ENCODE measurements around the gene NIT1. TPM values are rescaled to one million over a fixed set of nuclear protein-coding genes. Genes with fewer than 3 reads are reported as not detected.

Gene NIT1
- total RNA-seq, 1 donor from 2014 or later = 48.6 TPM

- Mint-ChIP-seq H3K27ac (ENCODE audit: unreplicated experiment) (peak overlapping the region; percentile 60), H3K9me3 (no peaks in the 10 kb centered on the region), H3K4me1 (peaks cover 27% of the 10 kb centered on the region), H3K27me3 (ENCODE audit: low read depth) (no peaks in the 10 kb centered on the region), H3K4me3 (no peak overlapping the region), H3K36me3 (ENCODE audit: low read depth) (no peaks in the 10 kb centered on the region)
- no peak for TF ChIP-seq CTCF (conservative IDR thresholded peaks at IDR 0.05)
- DNase-seq (ENCODE audit: low read depth, low spot score) = no peak
These were observed 34.7 kb upstream of the NIT1 start for GRCh38 chr1:161082996-161083747.

GRCh38 chr1:161083748-161084596, 33.9 kb upstream of the NIT1 start:
- H3K4me1 Mint-ChIP-seq = peaks cover 25% of the 10 kb centered on the region
- H3K36me3 Mint-ChIP-seq (ENCODE audit: low read depth) = no peaks in the 10 kb centered on the region
- DNase-seq (ENCODE audit: low read depth, low spot score) = no peak
- H3K9me3 Mint-ChIP-seq = no peaks in the 10 kb centered on the region
- no peak overlapping the region for H3K27ac Mint-ChIP-seq (ENCODE audit: unreplicated experiment)
- no peak overlapping the region for H3K4me3 Mint-ChIP-seq
- no peaks in the 10 kb centered on the region for H3K27me3 Mint-ChIP-seq (ENCODE audit: low read depth)
- TF ChIP-seq CTCF (conservative IDR thresholded peaks at IDR 0.05) = no peak

- H3K4me1 Mint-ChIP-seq = peaks cover 22% of the 10 kb centered on the region
- no peak for DNase-seq (ENCODE audit: low read depth, low spot score)
- no peaks in the 10 kb centered on the region for H3K9me3 Mint-ChIP-seq
- H3K36me3 Mint-ChIP-seq (ENCODE audit: low read depth) = no peaks in the 10 kb centered on the region
- H3K4me3 Mint-ChIP-seq = no peak overlapping the region
- no peak for TF ChIP-seq CTCF (conservative IDR thresholded peaks at IDR 0.05)
- no peaks in the 10 kb centered on the region for H3K27me3 Mint-ChIP-seq (ENCODE audit: low read depth)
- no peak overlapping the region for H3K27ac Mint-ChIP-seq (ENCODE audit: unreplicated experiment)
These were observed 33.3 kb upstream of the NIT1 start for GRCh38 chr1:161084597-161084988.

GRCh38 chr1:161085165-161085564, 32.7 kb upstream of the NIT1 start:
- H3K9me3 Mint-ChIP-seq = no peaks in the 10 kb centered on the region
- peaks cover 18% of the 10 kb centered on the region for H3K4me1 Mint-ChIP-seq
- no peaks in the 10 kb centered on the region for H3K27me3 Mint-ChIP-seq (ENCODE audit: low read depth)
- no peak for DNase-seq (ENCODE audit: low read depth, low spot score)
- no peak overlapping the region for H3K27ac Mint-ChIP-seq (ENCODE audit: unreplicated experiment)
- no peaks in the 10 kb centered on the region for H3K36me3 Mint-ChIP-seq (ENCODE audit: low read depth)
- TF ChIP-seq CTCF (conservative IDR thresholded peaks at IDR 0.05) = no peak
- H3K4me3 Mint-ChIP-seq = no peak overlapping the region

GRCh38 chr1:161086457-161086856, 31.4 kb upstream of the NIT1 start:
- no peaks in the 10 kb centered on the region for H3K36me3 Mint-ChIP-seq (ENCODE audit: low read depth)
- peaks cover 10% of the 10 kb centered on the region for H3K4me1 Mint-ChIP-seq
- no peaks in the 10 kb centered on the region for H3K27me3 Mint-ChIP-seq (ENCODE audit: low read depth)
- no peak overlapping the region for H3K4me3 Mint-ChIP-seq
- no peaks in the 10 kb centered on the region for H3K9me3 Mint-ChIP-seq
- TF ChIP-seq CTCF (conservative IDR thresholded peaks at IDR 0.05) = no peak
- no peak overlapping the region for H3K27ac Mint-ChIP-seq (ENCODE audit: unreplicated experiment)
- DNase-seq (ENCODE audit: low read depth, low spot score) = no peak

Data from neural crest cell (in vitro differentiated cells).